BLaER1 (cell line): ENCODE measurements around the gene LRCH1.

ENCODE experiments used
- H3K27ac ChIP-seq: shearing (Covaris generic); formaldehyde crosslinking; 2 replicates; pipeline ENCODE4 v1.8.1; 2022
- H3K27me3 ChIP-seq: shearing (Covaris generic); formaldehyde crosslinking; 2 replicates; pipeline ENCODE4 v1.8.1; 2022
- H3K36me3 ChIP-seq: shearing (Covaris generic); formaldehyde crosslinking; 2 replicates; pipeline ENCODE4 v1.8.1; 2022
- H3K4me1 ChIP-seq: shearing (Covaris generic); formaldehyde crosslinking; 2 replicates; pipeline ENCODE4 v1.8.1; 2022
- H3K4me2 ChIP-seq: shearing (Covaris generic); formaldehyde crosslinking; 2 replicates; pipeline ENCODE4 v1.8.1; 2022
- H3K4me3 ChIP-seq: shearing (Covaris generic); formaldehyde crosslinking; 2 replicates; pipeline ENCODE4 v1.8.1; 2022
- H3K9ac ChIP-seq: shearing (Covaris generic); formaldehyde crosslinking; 2 replicates; pipeline ENCODE4 v1.8.1; 2022
- H3K9me3 ChIP-seq: shearing (Covaris generic); formaldehyde crosslinking; 2 replicates; pipeline ENCODE4 v1.8.1; 2022
- H4K20me1 ChIP-seq: shearing (Covaris generic); formaldehyde crosslinking; 2 replicates; pipeline ENCODE4 v1.8.1; 2022
- Cebpa-rat ChIP-seq: shearing (Covaris generic); IDR thresholded peaks from 2 replicates; pipeline ENCODE4 v1.8.1; 2022

LRCH1 gene

GRCh38 chr13:46679369-46680120 is 126.6 kb downstream of the LRCH1 start:
- peaks cover 45% of the 10 kb centered on the region for H4K20me1 ChIP-seq
- no peaks in the 10 kb centered on the region for H3K9me3 ChIP-seq
- TF ChIP-seq Cebpa-rat, result no peak
- peaks cover 46% of the 10 kb centered on the region for H3K36me3 ChIP-seq
- peak overlapping the region; percentile 52; the same call in 1 of the 2 replicates for H3K9ac ChIP-seq
- peak overlapping the region; percentile 19; the same call in 1 of the 2 replicates for H3K4me3 ChIP-seq
- H3K27me3 ChIP-seq, result no peaks in the 10 kb centered on the region
- H3K4me1 ChIP-seq, result peaks cover 26% of the 10 kb centered on the region
- peak overlapping the region; percentile 48 for H3K27ac ChIP-seq
- H3K4me2 ChIP-seq, result peak overlapping the region; percentile 74

- Histone ChIP-seq H4K20me1 (peaks cover 32% of the 10 kb centered on the region), H3K9ac (no peak overlapping the region), H3K36me3 (peaks cover 51% of the 10 kb centered on the region), H3K4me2 (no peak overlapping the region), H3K4me1 (peaks cover 26% of the 10 kb centered on the region), H3K9me3 (no peaks in the 10 kb centered on the region), H3K4me3 (no peak overlapping the region), H3K27ac (no peak overlapping the region), H3K27me3 (no peaks in the 10 kb centered on the region)
- no peak for TF ChIP-seq Cebpa-rat
These were observed 129.0 kb downstream of the LRCH1 start for GRCh38 chr13:46682015-46682414.

GRCh38 chr13:46682707-46683106 is 129.7 kb downstream of the LRCH1 start:
- H3K27me3 ChIP-seq, result no peaks in the 10 kb centered on the region
- no peak overlapping the region for H3K4me2 ChIP-seq
- peaks cover 54% of the 10 kb centered on the region for H3K36me3 ChIP-seq
- H3K4me1 ChIP-seq, result peaks cover 28% of the 10 kb centered on the region
- no peaks in the 10 kb centered on the region for H3K9me3 ChIP-seq
- no peak overlapping the region for H3K27ac ChIP-seq
- peaks cover 32% of the 10 kb centered on the region for H4K20me1 ChIP-seq
- H3K4me3 ChIP-seq, result no peak overlapping the region
- no peak overlapping the region for H3K9ac ChIP-seq
- no peak for TF ChIP-seq Cebpa-rat

GRCh38 chr13:46683676-46684260 is 130.8 kb downstream of the LRCH1 start:
- no peak for TF ChIP-seq Cebpa-rat
- H3K4me2 ChIP-seq, result no peak overlapping the region
- H3K9me3 ChIP-seq, result no peaks in the 10 kb centered on the region
- no peak overlapping the region for H3K9ac ChIP-seq
- H3K36me3 ChIP-seq, result peaks cover 58% of the 10 kb centered on the region
- H3K27me3 ChIP-seq, result no peaks in the 10 kb centered on the region
- H4K20me1 ChIP-seq, result peaks cover 23% of the 10 kb centered on the region
- no peak overlapping the region for H3K27ac ChIP-seq
- peaks cover 23% of the 10 kb centered on the region for H3K4me1 ChIP-seq
- H3K4me3 ChIP-seq, result no peak overlapping the region

GRCh38 chr13:46684287-46685001 is 131.5 kb downstream of the LRCH1 start:
- H3K36me3 ChIP-seq, result peaks cover 62% of the 10 kb centered on the region
- H3K27ac ChIP-seq, result no peak overlapping the region
- H3K4me1 ChIP-seq, result peaks cover 16% of the 10 kb centered on the region
- no peaks in the 10 kb centered on the region for H3K9me3 ChIP-seq
- no peak overlapping the region for H3K4me2 ChIP-seq
- no peak for TF ChIP-seq Cebpa-rat
- peaks cover 16% of the 10 kb centered on the region for H4K20me1 ChIP-seq
- no peak overlapping the region for H3K4me3 ChIP-seq
- no peaks in the 10 kb centered on the region for H3K27me3 ChIP-seq
- H3K9ac ChIP-seq, result no peak overlapping the region

- Histone ChIP-seq H3K4me1 (peaks cover 9% of the 10 kb centered on the region), H3K9me3 (no peaks in the 10 kb centered on the region), H4K20me1 (peaks cover 9% of the 10 kb centered on the region), H3K4me3 (no peak overlapping the region), H3K36me3 (peaks cover 62% of the 10 kb centered on the region), H3K4me2 (no peak overlapping the region), H3K9ac (no peak overlapping the region), H3K27ac (no peak overlapping the region), H3K27me3 (no peaks in the 10 kb centered on the region)
- no peak for TF ChIP-seq Cebpa-rat
These were observed 132.2 kb downstream of the LRCH1 start for GRCh38 chr13:46685006-46685730.

- H3K4me3 ChIP-seq, result no peak overlapping the region
- no peak overlapping the region for H3K4me2 ChIP-seq
- H4K20me1 ChIP-seq, result no peaks in the 10 kb centered on the region
- no peak overlapping the region for H3K27ac ChIP-seq
- no peaks in the 10 kb centered on the region for H3K9me3 ChIP-seq
- H3K4me1 ChIP-seq, result 0 out of 2 replicates have a peak, but pooled peaks cover 4% of the 10 kb centered on the region
- TF ChIP-seq Cebpa-rat, result no peak
- no peak overlapping the region for H3K9ac ChIP-seq
- no peaks in the 10 kb centered on the region for H3K27me3 ChIP-seq
- peaks cover 62% of the 10 kb centered on the region for H3K36me3 ChIP-seq
These were observed 133.2 kb downstream of the LRCH1 start for GRCh38 chr13:46686171-46686570.

GRCh38 chr13:46687810-46688209 is 134.8 kb downstream of the LRCH1 start:
- no peak overlapping the region for H3K9ac ChIP-seq
- TF ChIP-seq Cebpa-rat, result no peak
- no peak overlapping the region for H3K4me2 ChIP-seq
- H3K4me3 ChIP-seq, result no peak overlapping the region
- H3K27ac ChIP-seq, result no peak overlapping the region
- H3K36me3 ChIP-seq, result peaks cover 61% of the 10 kb centered on the region
- no peaks in the 10 kb centered on the region for H4K20me1 ChIP-seq
- H3K27me3 ChIP-seq, result no peaks in the 10 kb centered on the region
- no peaks in the 10 kb centered on the region for H3K9me3 ChIP-seq
- 0 out of 2 replicates have a peak, but pooled peaks cover 4% of the 10 kb centered on the region for H3K4me1 ChIP-seq

- Histone ChIP-seq H3K27me3 (no peaks in the 10 kb centered on the region), H3K4me3 (no peak overlapping the region), H3K4me2 (no peak overlapping the region), H3K36me3 (peaks cover 62% of the 10 kb centered on the region), H3K4me1 (0 out of 2 replicates have a peak, but pooled peaks cover 4% of the 10 kb centered on the region), H4K20me1 (no peaks in the 10 kb centered on the region), H3K27ac (no peak overlapping the region), H3K9me3 (no peaks in the 10 kb centered on the region), H3K9ac (no peak overlapping the region)
- TF ChIP-seq Cebpa-rat, result no peak
These were observed 135.3 kb downstream of the LRCH1 start for GRCh38 chr13:46688306-46688705.
